HepG2 (cell line): ENCODE measurements around the gene EIF4E1B. TPM values are rescaled to one million over a fixed set of nuclear protein-coding genes. Genes with fewer than 3 reads are reported as not detected.

Experiments
- ATAC-seq: fragments of 200-7000 bp; cut with Tn5 transposase; 3 replicates; pipeline ENCODE4 v1.9.1; 2020; ENCODE audit warnings: mild to moderate bottlenecking, moderate library complexity
- BruUV-seq: library from RNA; stranded (reverse); fragments of 400-500 nt; replicated peaks from 2 replicates; lab custom pipeline; 2021; lab: Mats Ljungman, UMichigan
- CTCF ChIA-PET: fragments of 300-600 bp; formaldehyde crosslinking; extraction: SDS; loops from one replicate; lab custom pipeline; 2021; ENCODE audit warnings: low total read pairs, inconsistent platforms, low intra/inter-chr PET ratio; lab: Yijun Ruan, JAX
- POLR2A ChIA-PET: fragments of 350-600 bp; sonication (Branson Sonifier 250); formaldehyde crosslinking; loops from one replicate; lab custom pipeline; 2020; ENCODE audit warnings: antibody characterized with exemption, inconsistent platforms; lab: Yijun Ruan, JAX
- DNase-seq: peaks from one replicate; pipeline ENCODE4 v3.0.0-alpha.2; 2015; ENCODE audit warnings: low spot score
- FAIRE-seq: peaks from 3 replicates; lab custom pipeline; 2011; peaks lifted over from hg19 to GRCh38; lab: Jason Lieb, UNC
- H2AFZ ChIP-seq: one replicate; pipeline ENCODE4 v1.6.1; 2011; ENCODE audit warnings: low read length, inconsistent platforms
- H3K27ac ChIP-seq: fragments of 300-600 bp; 3 replicates; pipeline ENCODE4 v1.8.0; 2011; ENCODE audit warnings: mixed run types, mild to moderate bottlenecking, mixed read lengths, low read length, inconsistent platforms; ENCODE audit not compliant: insufficient read depth; ENCODE audit errors: extremely low read length
- H3K27me3 ChIP-seq, 2 experiments: fragments of 200-600 bp in 1 of 2; 2 replicates in 1 of 2; 3 replicates in 1 of 2; pipeline versions ENCODE4 v1.6.0 to v1.8.0; 2011; ENCODE audit warnings: low read length in 2 of 2, mild to moderate bottlenecking in 2 of 2, moderate library complexity in 2 of 2, inconsistent platforms in 1 of 2; ENCODE audit not compliant: insufficient read depth in 2 of 2, control insufficient read depth in 1 of 2
- H3K36me3 ChIP-seq, 2 experiments: fragments of 200-600 bp in 1 of 2; replicated peaks in 1 of 2; 2 replicates in 1 of 2; 3 replicates in 1 of 2; pipeline versions ENCODE4 v1.5.1 to v1.8.0; 2011; ENCODE audit warnings: low read length in 2 of 2, inconsistent platforms in 1 of 2; ENCODE audit not compliant: insufficient read depth in 2 of 2, control insufficient read depth in 1 of 2
- H3K4me1 ChIP-seq: 2 replicates; pipeline ENCODE4 v1.5.1; 2012; ENCODE audit warnings: low read length, inconsistent platforms; ENCODE audit not compliant: insufficient read depth
- H3K4me2 ChIP-seq: 2 replicates; pipeline ENCODE4 v1.6.0; 2011; ENCODE audit warnings: low read depth, low read length, inconsistent platforms
- H3K4me3 ChIP-seq, 3 experiments: fragments of 200-600 bp in 1 of 3; sonication (generic), shearing (Covaris generic) in 1 of 3; replicated peaks in 1 of 3; 2 replicates each; pipeline ENCODE4 v1.5.1; 2011 to 2016; ENCODE audit warnings: low read length in 3 of 3, inconsistent platforms in 2 of 3, low read depth in 2 of 3, mild to moderate bottlenecking in 2 of 3, control low read depth in 1 of 3, mixed read lengths in 1 of 3; ENCODE audit not compliant: insufficient read depth in 1 of 3
- H3K79me2 ChIP-seq: one replicate; pipeline ENCODE4 v1.6.1; 2011; ENCODE audit warnings: low read length, inconsistent platforms; ENCODE audit not compliant: insufficient read depth
- H3K9ac ChIP-seq: 2 replicates; pipeline ENCODE4 v1.6.0; 2011; ENCODE audit warnings: mild to moderate bottlenecking, low read depth, low read length, inconsistent platforms; ENCODE audit not compliant: insufficient read depth
- H3K9me3 ChIP-seq: 2 replicates; pipeline ENCODE4 v1.5.1; 2012; ENCODE audit warnings: mild to moderate bottlenecking, low read length
- H4K20me1 ChIP-seq: 2 replicates; pipeline ENCODE4 v1.6.0; 2011; ENCODE audit warnings: inconsistent platforms, mild to moderate bottlenecking, low read length, moderate library complexity; ENCODE audit not compliant: insufficient read depth
- CHCHD3 ChIP-seq: sonication (generic); formaldehyde crosslinking; IDR thresholded peaks from 2 replicates; pipeline ENCODE4 v1.8.0; 2022; ENCODE audit warnings: mild to moderate bottlenecking, missing genetic modification reagents, moderate library complexity
- GABPA ChIP-seq, 2 experiments: IDR thresholded peaks; 2 replicates each; pipeline ENCODE4 v1.6.1; 2011 to 2016; ENCODE audit warnings: low read depth in 2 of 2, low read length in 1 of 2, missing biosample characterization in 1 of 2, missing genetic modification characterization in 1 of 2
- JUND ChIP-seq: sonication (generic); formaldehyde crosslinking; IDR thresholded peaks from 2 replicates; pipeline ENCODE4 v1.8.0; 2022; ENCODE audit warnings: mild to moderate bottlenecking, missing genetic modification reagents
- KDM5A ChIP-seq: fragments of 200-600 bp; sonication (generic); IDR thresholded peaks from 2 replicates; pipeline ENCODE4 v1.7.0; 2018; ENCODE audit warnings: antibody characterized with exemption, mild to moderate bottlenecking, low read length, borderline replicate concordance
- MTF2 ChIP-seq: sonication (generic); formaldehyde crosslinking; IDR thresholded peaks from 2 replicates; pipeline ENCODE4 v1.5.0; 2020; ENCODE audit warnings: missing genetic modification reagents, borderline replicate concordance
- MXI1 ChIP-seq: IDR thresholded peaks from 3 replicates; pipeline ENCODE4 v1.6.1; 2012; ENCODE audit warnings: low read depth, low read length, inconsistent platforms, borderline replicate concordance
- NR0B2 ChIP-seq: sonication (generic); formaldehyde crosslinking; IDR thresholded peaks from 2 replicates; pipeline ENCODE4 v1.4.0; 2020; ENCODE audit warnings: mild to moderate bottlenecking, missing genetic modification reagents
- PRMT3 ChIP-seq: sonication (generic); formaldehyde crosslinking; IDR thresholded peaks from 2 replicates; pipeline ENCODE4 v1.8.1; 2022; ENCODE audit warnings: low read depth, mild to moderate bottlenecking, moderate library complexity, missing genetic modification reagents, borderline replicate concordance
- RORA ChIP-seq: sonication (generic); formaldehyde crosslinking; IDR thresholded peaks from 2 replicates; pipeline ENCODE4 v1.5.0; 2020; ENCODE audit warnings: mild to moderate bottlenecking, missing genetic modification reagents, moderate library complexity
- RXRA ChIP-seq: sonication (generic); formaldehyde crosslinking; IDR thresholded peaks from 2 replicates; pipeline ENCODE4 v1.5.1; 2020; ENCODE audit warnings: missing genetic modification reagents
- TEAD3 ChIP-seq: optimal IDR thresholded peaks from 2 replicates; pipeline ENCODE3; 2016; ENCODE audit warnings: borderline replicate concordance
- UBTF ChIP-seq: sonication (generic); formaldehyde crosslinking; IDR thresholded peaks from 2 replicates; pipeline ENCODE4 v1.4.0; 2020; ENCODE audit warnings: mild to moderate bottlenecking, missing genetic modification reagents
- ZBTB34 ChIP-seq: sonication (generic); formaldehyde crosslinking; IDR thresholded peaks from 2 replicates; pipeline ENCODE4 v1.8.0; 2022; ENCODE audit warnings: mild to moderate bottlenecking, missing genetic modification reagents
- ZNF101 ChIP-seq: sonication (generic); formaldehyde crosslinking; IDR thresholded peaks from 2 replicates; pipeline ENCODE4 v1.4.0; 2020; ENCODE audit warnings: mild to moderate bottlenecking, low read depth, missing genetic modification reagents, borderline replicate concordance
- ZNF44 ChIP-seq: sonication (generic); formaldehyde crosslinking; IDR thresholded peaks from 2 replicates; pipeline ENCODE4 v1.5.1; 2020; ENCODE audit warnings: mild to moderate bottlenecking, missing genetic modification reagents
- ZNF572 ChIP-seq: sonication (generic); formaldehyde crosslinking; IDR thresholded peaks from 2 replicates; pipeline ENCODE4 v1.5.1; 2020; ENCODE audit warnings: mild to moderate bottlenecking, missing genetic modification reagents
- ZNF776 ChIP-seq: sonication (generic); formaldehyde crosslinking; IDR thresholded peaks from 2 replicates; pipeline ENCODE4 v1.4.0; 2020; ENCODE audit warnings: mild to moderate bottlenecking, missing genetic modification reagents
- WGBS: methylation state at CpG from one replicate; pipeline ENCODE4 v1.1.6; 2017; ENCODE audit warnings: low lambda C conversion rate; 5-methylcytosine and 5-hydroxymethylcytosine counted together
- in situ Hi-C: cut with HindIII; loops from 2 replicates; pipeline ENCODE4 v1.10.0; 2017; ENCODE audit warnings: low pct_unique_long_range_greater_than_20kb; ENCODE audit not compliant: extremely low pct_ligation_motif_present
- intact Hi-C: fragments of 100-400 bp; cut with micrococcal nuclease; formaldehyde crosslinking; loops from one replicate; pipeline ENCODE4 v1.10.0; 2022; ENCODE audit not compliant: unreplicated experiment
- polyA plus RNA-seq, 8 experiments: library from polyadenylated mRNA; depleted of rRNA in 3 of 8; stranded (reverse) in 7 of 8; unstranded in 1 of 8; fragments of >200 nt; fragmentation: Illumina TruSeq in 4 of 8; extraction: Trizol in 4 of 8; gene quantifications; 2 replicates each; pipeline versions ENCODE4 v1.2.1 to v1.2.3, GENCODE V29; 2011 to 2016; ENCODE audit warnings: low read depth in 4 of 8, missing spikeins in 1 of 8, mixed read lengths in 1 of 8; ENCODE audit not compliant: insufficient read depth in 1 of 8
- total RNA-seq, 5 experiments: library from RNA; depleted of rRNA; stranded (reverse); fragments of >200 nt; fragmentation: Illumina TruSeq; extraction: Trizol; gene quantifications; 2 replicates each; pipeline ENCODE4 v1.2.3, GENCODE V29; 2016; ENCODE audit warnings: low read depth in 1 of 5

Gene EIF4E1B
- total and polyA plus RNA-seq, 2 of the 13 experiments (the other 11 are each of a cell fraction or from before 2014, with no cell fraction given), result not detected

- TF ChIP-seq ZNF101 (CRISPR knock-in tag), result no peak
- TF ChIP-seq ZNF572, result 0 out of 2 replicates have a peak, but pooled peaks have one; percentile 51
- no peak for TF ChIP-seq JUND (CRISPR knock-in tag)
- TF ChIP-seq TEAD3 (CRISPR knock-in tag), result peak; percentile 10
- 0 out of 2 replicates have a peak, but pooled peaks have one; percentile 17 for TF ChIP-seq RXRA (CRISPR knock-in tag)
- TF ChIP-seq UBTF (CRISPR knock-in tag), result no peak
- TF ChIP-seq ZNF44 (CRISPR knock-in tag), result no peak
- TF ChIP-seq ZNF776 (CRISPR knock-in tag), result no peak
- no peak for TF ChIP-seq CHCHD3 (CRISPR knock-in tag)
- no peak for TF ChIP-seq MTF2 (CRISPR knock-in tag)
Measured at GRCh38 chr5:176648474-176649194, 18.2 kb downstream of the EIF4E1B start (continued).

GRCh38 chr5:176650354-176650884, 19.9 kb downstream of the EIF4E1B start:
- ChIA-PET POLR2A (no interaction called here), CTCF (no interaction called here)
- Histone ChIP-seq H3K36me3 (no peaks in the 10 kb centered on the region; a peak in 1 of 5 replicates), H3K4me3 (no peak overlapping the region), H3K79me2 (no peaks in the 10 kb centered on the region), H3K27me3 (no peaks in the 10 kb centered on the region; a peak in 1 of 5 replicates), H4K20me1 (no peaks in the 10 kb centered on the region), H3K4me2 (no peak overlapping the region), H3K9me3 (no peaks in the 10 kb centered on the region), H3K4me1 (peaks cover 21% of the 10 kb centered on the region), H3K27ac (no peak overlapping the region), H2AFZ (no peak overlapping the region), H3K9ac (no peak overlapping the region)
- no peak for FAIRE-seq
- intact Hi-C loops (no loop called here), in situ Hi-C loops (no loop called here)
- BruUV-seq, result no TSS peak
- ATAC-seq, result no peak
- no peak for DNase-seq
- WGBS, result 64% methylated on average over 8 of the region's 8 CpGs
- no peak for TF ChIP-seq MXI1
- no peak for TF ChIP-seq KDM5A
- TF ChIP-seq PRMT3 (CRISPR knock-in tag), result no peak
- TF ChIP-seq GABPA (IDR thresholded peaks at IDR 0.05; ENCODE audit: low read depth, low read length), result no peak
- TF ChIP-seq GABPA (CRISPR knock-in tag; IDR thresholded peaks at IDR 0.05; ENCODE audit: low read depth), result no peak
- no peak for TF ChIP-seq RORA (CRISPR knock-in tag)
- no peak for TF ChIP-seq NR0B2 (CRISPR knock-in tag)
- TF ChIP-seq ZBTB34 (CRISPR knock-in tag), result no peak
